ENCODE measurements around the gene KIF19. TPM values are rescaled to one million over a fixed set of nuclear protein-coding genes. Genes with fewer than 3 reads are reported as not detected.

Gene KIF19
- total and polyA plus RNA-seq, 10 of the 15 experiments (the other 5 are each of a cell fraction or from before 2014, with no cell fraction given): 0.06 to 0.07 TPM; not detected in 8

DNA sequence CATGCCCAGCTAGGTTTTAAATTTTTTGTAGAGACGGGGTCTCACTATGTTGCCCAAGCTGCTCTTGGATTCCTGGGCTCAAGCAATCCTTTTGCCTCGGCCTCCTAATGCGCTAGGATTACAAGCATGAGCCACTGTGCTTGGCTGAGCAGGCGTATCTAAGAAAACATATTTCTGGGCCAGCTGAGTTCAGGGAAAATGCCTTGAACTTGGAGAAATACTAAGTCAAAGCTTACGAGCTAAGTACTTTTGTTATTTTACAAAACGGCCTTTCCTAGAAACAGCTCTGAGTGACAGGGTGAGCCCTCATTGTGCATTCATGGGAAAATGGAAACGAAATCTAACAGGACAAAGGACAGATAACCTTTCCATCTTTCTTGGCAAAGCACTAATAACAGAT is 27.2 kb upstream of the KIF19 start:
- BruUV-seq (replicated peaks): no TSS peak
- intact Hi-C loops (cut with micrococcal nuclease; ENCODE audit: unreplicated experiment): no loop called here
- no peaks in the 10 kb centered on the region for H3K36me3 ChIP-seq (ENCODE audit: control insufficient read depth in 2 of 2, insufficient read depth in 2 of 2, low read length in 1 of 2)
- H3K79me2 ChIP-seq (ENCODE audit: control insufficient read depth, insufficient read depth, low read length): no peaks in the 10 kb centered on the region
- H3K27me3 ChIP-seq (replicated peaks in 1 of 2; ENCODE audit: control insufficient read depth in 2 of 2, insufficient read depth in 2 of 2, low read length in 1 of 2): no peaks in the 10 kb centered on the region
- no peaks in the 10 kb centered on the region for H3K9me3 ChIP-seq (replicated peaks; ENCODE audit: control insufficient read depth, insufficient read depth, low read length)
- no peak overlapping the region for H3K4me2 ChIP-seq (ENCODE audit: control insufficient read depth, insufficient read depth)
- in situ Hi-C loops (cut with MboI): loop anchor here (25.0 kb wide), 1 partner anchor 1886 kb away; no protein-coding TSS in a partner anchor
- no peak overlapping the region for H3K4me3 ChIP-seq
- ATAC-seq: no peak
- RAD21 ChIA-PET (ENCODE audit: unreplicated experiment): interaction anchor here (0.7 to 7.9 kb wide), 9 partner anchors 14 to 155 kb away, joined by 3 to 102 read pairs (median 3); partner anchors contain the start of gene TTYH2
- no peak for DNase-seq (ENCODE audit: low read depth, low spot score)
- TF ChIP-seq POLR2A (IDR thresholded peaks at IDR 0.05; ENCODE audit: low read depth, low read length) (no peak), CREM (IDR thresholded peaks at IDR 0.05; ENCODE audit: low read depth) (no peak), BHLHE40 (IDR thresholded peaks at IDR 0.05; ENCODE audit: borderline replicate concordance in 1 of 2, low read depth in 2 of 2, low read length in 1 of 2) (no peak), ESRRA (IDR thresholded peaks at IDR 0.05; ENCODE audit: low read length) (no peak), KDM1A (IDR thresholded peaks at IDR 0.05; ENCODE audit: borderline replicate concordance) (no peak), LARP7 (IDR thresholded peaks at IDR 0.05) (no peak), ZNF217 (IDR thresholded peaks at IDR 0.05) (no peak)
- TF ChIP-seq, protein P1, sequence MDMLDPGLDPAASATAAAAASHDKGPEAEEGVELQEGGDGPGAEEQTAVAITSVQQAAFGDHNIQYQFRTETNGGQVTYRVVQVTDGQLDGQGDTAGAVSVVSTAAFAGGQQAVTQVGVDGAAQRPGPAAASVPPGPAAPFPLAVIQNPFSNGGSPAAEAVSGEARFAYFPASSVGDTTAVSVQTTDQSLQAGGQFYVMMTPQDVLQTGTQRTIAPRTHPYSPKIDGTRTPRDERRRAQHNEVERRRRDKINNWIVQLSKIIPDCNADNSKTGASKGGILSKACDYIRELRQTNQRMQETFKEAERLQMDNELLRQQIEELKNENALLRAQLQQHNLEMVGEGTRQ (IDR thresholded peaks at IDR 0.05; ENCODE audit: borderline replicate concordance, low read depth, low read length): no peak
- TF ChIP-seq, protein P2, sequence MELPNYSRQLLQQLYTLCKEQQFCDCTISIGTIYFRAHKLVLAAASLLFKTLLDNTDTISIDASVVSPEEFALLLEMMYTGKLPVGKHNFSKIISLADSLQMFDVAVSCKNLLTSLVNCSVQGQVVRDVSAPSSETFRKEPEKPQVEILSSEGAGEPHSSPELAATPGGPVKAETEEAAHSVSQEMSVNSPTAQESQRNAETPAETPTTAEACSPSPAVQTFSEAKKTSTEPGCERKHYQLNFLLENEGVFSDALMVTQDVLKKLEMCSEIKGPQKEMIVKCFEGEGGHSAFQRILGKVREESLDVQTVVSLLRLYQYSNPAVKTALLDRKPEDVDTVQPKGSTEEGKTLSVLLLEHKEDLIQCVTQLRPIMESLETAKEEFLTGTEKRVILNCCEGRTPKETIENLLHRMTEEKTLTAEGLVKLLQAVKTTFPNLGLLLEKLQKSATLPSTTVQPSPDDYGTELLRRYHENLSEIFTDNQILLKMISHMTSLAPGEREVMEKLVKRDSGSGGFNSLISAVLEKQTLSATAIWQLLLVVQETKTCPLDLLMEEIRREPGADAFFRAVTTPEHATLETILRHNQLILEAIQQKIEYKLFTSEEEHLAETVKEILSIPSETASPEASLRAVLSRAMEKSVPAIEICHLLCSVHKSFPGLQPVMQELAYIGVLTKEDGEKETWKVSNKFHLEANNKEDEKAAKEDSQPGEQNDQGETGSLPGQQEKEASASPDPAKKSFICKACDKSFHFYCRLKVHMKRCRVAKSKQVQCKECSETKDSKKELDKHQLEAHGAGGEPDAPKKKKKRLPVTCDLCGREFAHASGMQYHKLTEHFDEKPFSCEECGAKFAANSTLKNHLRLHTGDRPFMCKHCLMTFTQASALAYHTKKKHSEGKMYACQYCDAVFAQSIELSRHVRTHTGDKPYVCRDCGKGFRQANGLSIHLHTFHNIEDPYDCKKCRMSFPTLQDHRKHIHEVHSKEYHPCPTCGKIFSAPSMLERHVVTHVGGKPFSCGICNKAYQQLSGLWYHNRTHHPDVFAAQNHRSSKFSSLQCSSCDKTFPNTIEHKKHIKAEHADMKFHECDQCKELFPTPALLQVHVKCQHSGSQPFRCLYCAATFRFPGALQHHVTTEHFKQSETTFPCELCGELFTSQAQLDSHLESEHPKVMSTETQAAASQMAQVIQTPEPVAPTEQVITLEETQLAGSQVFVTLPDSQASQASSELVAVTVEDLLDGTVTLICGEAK (IDR thresholded peaks at IDR 0.05; ENCODE audit: borderline replicate concordance): no peak
- SMC1A ChIA-PET (ENCODE audit: uncharacterized antibody, unreplicated experiment): interaction anchor here (0.9 to 6.8 kb wide), 7 partner anchors 13 to 170 kb away, joined by 3 to 101 read pairs (median 3); partner anchors contain the start of gene TTYH2
- no peak for FAIRE-seq
- POLR2A ChIA-PET: interaction anchor here (0.9 kb wide), 1 partner anchor 14 kb away, joined by 3 read pairs; no protein-coding TSS in a partner anchor
- no peaks in the 10 kb centered on the region for H3K4me1 ChIP-seq (ENCODE audit: control insufficient read depth, insufficient read depth, low read length)
- no peak overlapping the region for H3K9ac ChIP-seq (ENCODE audit: control insufficient read depth, insufficient read depth, low read length)
- CTCF ChIA-PET: interaction anchor here (0.6 to 8.5 kb wide), 21 partner anchors 9 to 1765 kb away, joined by 3 to 160 read pairs (median 5); partner anchors contain the start of genes BTBD17, CD300LB, GPR142 and RPL38
- no peak overlapping the region for H2AFZ ChIP-seq (ENCODE audit: control insufficient read depth, low read depth, low read length)
- WGBS (ENCODE audit: insufficient coverage, insufficient replicate concordance, low lambda C conversion rate, missing lambda C conversion rate): 30% methylated on average over 7 of the region's 7 CpGs
- no peaks in the 10 kb centered on the region for H4K20me1 ChIP-seq (ENCODE audit: control insufficient read depth, insufficient read depth)
- no peak overlapping the region for H3K27ac ChIP-seq (ENCODE audit: control insufficient read depth, insufficient read depth)
